DMS153 (cell line): ENCODE results near the gene IFITM10.

ENCODE experiments used
- DNase-seq: peaks from one replicate; lab custom pipeline; 2025; lab: John Stamatoyannopoulos, UW

The IFITM10 gene

DNA sequence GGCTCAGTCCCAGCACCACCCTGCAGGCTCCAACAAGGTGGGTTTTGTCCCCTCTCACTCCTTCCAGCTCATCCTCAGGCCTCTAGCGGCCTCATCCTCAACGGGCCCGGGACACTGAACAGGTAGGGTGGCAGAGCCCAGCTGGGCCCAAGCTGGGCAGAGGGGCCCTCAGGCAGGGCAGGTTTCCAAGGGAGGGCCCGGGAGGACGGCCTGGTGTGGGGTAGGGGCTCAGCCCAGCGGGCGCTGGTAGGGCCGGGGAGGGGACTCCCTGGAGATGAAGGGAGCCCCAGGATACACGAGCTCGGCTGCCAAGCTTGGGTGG is 2.5 kb upstream of the IFITM10 start:
- DNase-seq: no peak

DNA sequence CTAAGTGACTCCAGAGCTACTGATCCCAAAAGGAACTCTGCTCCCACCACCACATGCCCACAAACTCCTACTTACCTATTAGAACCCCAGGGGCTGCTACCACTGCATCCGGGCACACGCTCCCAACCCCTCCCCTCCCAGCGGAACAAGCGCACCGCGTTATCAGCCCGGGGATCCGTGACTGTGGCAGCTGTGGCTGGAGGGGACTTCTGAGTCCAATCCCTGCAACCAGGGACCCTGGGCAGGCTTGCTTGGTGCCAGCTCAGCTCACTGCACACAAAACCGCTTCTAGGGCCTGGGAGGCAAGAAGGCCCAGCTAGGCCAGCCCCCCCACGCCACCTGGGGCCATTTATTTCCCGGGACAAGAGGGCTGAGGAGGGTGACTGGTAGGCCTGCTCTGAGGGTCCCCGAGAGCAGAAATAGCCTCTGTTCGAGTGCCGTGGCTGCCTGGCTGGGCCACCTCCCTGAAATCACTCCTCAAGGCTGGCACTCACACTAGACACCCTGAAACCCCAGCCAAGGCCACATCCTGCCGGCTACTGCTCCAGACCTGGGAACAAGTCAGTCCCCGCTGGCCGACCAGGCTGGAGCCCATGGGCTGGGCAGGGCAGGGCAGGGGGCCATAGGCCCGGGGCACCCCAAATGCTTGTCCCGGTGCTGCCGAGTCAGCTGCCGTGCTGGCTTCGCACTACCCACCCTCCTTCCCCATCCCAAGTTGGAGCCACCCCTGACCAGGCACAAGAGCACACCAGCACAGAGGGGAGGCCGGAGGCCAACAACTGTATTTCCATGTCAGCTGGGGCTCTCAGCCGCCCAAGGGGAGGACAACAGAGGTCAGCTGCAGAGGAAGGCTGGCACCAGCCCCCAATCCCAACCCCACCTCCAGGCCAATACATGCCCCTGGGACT is 1.9 kb upstream of the IFITM10 start:
- DNase-seq: no peak

DNA sequence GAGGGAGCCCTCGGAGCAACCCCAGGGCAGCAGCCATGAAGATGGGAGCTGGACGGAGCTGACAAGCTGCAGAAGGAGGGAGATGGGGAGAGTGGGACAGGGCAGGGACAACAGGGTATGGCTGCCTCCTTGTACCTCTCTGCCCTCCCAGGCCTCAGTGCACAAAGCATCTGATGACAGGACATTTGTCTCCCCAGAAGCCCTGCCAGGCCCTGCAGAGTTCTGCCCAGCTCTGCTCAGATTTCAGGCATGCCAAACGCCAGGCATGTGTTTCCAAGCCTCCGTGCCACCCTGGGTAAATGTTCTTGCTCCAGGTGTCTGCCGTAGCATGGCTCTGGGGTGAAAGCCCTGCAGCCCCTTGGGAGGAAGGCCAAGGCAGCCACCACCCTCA is 1.1 kb upstream of the IFITM10 start:
- DNase-seq: no peak

DNA sequence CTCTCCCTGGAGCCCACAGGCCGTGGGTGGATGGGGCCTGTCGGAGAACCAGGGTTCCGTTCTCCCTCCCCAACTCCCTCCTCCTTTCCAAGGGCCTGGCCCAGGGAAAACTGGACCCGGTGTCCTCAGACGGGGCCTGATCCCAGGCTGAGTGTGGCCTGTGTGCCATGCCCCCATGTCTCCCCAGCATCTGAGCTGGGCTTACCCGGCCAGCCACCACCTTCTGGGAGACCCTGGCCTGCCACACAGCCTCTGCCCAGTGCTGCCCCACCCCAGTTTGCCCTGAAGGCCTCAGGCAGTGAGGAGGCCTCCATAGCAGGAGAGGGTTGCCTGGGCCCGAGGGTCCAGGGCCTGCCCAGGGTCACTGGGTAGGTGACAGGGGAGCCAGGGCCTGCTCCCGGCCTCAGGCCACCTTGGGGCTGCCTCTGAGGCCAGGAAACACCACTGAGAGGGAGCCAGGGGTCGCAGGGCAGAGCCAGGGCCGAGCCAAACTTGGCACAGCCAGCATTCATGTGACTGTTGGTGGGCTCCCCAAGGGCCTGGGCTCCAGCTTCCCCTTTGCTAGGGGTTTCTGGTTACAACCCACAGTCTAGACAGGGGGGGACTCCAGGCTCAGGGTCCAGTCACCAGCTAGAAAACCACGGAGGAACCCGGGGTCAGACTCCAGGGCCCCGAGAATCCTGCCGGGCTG is 590 bp upstream of the IFITM10 start:
- DNase-seq: no peak

DNA sequence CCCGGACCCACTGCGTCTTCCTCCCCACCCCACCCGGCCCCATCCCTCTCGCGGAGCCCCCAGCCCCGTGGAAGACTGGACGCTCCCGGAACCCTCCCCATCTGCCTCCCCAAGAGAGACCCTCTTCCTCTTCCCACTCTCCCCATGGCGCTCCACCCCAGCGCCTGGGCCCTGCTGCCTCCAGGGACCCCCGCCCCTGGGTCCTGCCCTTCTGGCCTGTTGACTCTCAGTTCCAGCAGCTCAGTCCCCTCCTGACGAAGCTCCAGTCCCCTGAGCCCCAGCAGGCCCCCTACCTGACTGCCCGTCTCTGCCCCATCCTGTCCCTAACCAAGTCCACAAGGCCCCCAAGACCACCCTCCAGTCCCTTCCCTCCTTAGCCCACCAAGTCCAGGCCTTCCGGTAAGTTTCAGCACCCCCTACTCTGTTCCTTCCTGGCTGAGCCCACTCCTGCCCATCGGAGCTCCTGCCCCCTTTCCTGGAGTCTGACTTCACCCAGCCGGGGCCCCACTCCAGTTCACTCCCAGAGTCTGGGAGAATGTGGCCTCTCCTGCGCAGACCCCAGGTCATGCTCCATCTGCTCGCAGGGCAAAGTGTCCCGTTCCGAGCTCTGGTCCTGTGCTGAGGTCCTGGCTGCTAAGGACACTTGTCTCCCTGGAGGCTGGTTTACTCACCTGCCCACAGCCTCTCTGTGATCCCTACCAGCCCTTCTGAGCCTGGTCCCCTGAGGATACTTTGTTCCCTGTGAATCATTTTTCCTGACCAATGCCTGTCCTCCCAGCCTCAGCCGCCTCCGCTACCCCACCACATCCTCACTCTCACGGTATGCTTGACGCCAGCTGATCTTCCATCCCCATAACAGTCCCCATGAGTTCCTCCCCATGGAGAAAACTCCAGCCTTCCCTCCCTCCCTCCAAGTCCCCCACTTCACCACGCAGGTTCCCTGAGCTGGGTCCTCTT is 722 bp downstream of the IFITM10 start:
- peak; percentile 43 for DNase-seq

DNA sequence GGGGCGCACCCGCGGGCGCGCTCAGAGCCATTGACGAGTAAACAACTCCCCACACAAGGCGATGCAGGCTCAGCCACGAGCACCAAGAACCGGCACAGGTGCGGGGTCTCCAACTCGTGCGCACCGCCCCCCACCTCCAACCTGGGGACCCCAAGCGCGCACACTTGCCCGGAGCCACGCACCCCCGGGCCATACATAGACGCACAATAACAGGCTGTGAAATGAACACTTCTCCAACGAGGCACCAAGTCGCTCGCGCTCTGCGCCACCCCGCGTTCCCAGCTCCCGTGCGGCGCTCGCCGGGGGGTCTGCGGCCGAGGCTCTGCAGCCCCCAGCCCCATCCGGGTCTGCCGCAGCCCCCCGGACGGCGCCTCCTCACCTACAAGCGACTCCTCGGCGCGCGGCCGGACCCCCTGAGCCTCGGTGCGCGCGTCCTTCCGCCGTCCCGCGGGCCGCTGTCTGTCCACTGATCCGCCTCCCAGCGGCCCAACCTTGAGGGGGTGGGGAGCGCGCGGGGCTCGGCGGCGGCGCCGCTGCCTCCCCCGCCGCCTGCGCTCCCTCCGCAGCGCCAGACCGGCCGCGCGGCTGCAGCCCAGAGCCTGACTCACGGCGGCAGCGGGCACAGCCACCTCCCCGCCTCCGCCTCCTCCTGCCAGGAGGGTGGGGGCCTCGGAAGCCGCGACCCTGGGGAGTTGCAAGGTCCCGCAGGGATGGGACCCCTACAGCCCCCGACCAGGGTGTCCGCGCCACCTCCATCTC is 1.6 kb downstream of the IFITM10 start:
- DNase-seq: no peak

DNA sequence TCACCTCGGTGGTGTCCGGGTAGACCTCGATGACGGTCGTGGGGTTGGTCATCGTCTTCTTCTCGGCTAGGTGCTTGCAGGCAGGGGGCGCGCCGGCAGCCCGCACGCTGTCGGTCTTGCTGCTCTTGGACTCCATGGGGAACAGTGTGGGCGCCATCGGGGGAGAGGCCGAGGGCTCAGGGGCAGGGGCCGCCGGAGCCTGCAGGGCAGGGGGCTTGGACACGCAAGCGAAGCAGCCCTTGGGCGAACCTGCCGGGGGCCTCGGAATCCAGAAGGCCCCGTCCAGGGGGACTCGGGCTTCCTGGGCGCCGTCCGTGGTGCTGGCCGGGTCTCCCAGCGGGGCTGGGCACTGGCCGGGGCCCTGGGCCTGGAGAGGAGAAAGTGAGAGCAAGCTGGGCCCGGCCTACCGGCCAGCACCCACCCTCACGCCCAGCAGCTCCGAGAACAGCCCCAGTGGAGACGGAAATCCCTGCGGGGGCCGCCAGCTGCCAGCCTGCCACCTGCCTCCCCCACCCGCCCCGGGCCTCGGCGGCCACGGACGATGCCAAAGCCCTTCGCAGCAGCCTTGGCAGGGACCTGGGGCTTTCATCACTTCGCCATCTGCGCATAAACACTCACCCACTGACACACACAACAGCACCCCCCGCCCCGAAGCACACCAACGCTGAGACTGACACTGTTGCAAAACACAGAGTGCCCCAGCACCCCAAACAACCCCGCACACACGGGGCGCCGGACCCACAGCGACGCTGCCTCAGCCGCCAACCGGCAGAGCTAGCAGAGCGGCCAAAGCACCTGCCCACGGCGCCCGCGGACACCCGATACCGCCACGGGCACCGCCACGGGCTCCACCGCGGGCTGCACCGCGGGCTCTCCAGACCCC is 2.4 kb downstream of the IFITM10 start:
- DNase-seq: no peak

DNA sequence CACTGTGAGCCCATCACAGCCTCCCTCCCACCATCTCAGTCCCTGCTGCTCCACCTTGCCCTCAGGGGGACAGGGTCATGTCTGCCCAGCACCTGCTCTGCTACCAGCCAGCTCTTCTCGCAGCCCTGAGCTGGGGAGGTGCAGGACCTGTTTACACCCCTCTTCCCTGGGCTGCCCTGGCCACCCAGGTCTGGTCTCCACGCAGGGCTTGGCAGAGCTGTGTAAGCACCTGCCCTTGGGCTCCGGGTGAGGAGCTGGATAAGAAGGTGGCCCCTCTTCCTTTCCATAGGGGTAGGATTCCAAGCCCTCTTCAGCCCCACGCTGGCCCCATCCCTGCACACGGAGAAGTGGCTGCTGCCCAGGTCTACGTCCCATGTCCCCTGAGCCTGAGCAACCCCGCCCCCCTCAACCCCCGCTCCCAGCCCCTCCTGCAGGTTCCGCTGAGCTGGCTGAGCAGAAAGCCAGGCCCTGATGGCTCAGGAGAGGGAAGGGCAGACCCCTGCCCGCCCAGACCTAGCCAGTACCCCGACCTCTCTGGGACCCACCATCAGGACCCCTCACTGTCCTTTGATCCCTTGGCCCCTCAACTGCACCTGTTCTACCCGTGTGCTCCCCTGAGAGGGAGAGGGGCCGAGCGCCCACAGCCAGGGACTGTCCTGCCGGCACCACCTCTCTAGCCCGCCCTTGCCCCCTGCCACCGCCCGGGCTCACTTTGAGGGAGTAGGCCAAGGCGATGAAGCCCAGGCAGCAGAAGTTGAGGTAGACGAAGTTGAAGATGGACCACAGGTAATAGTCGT is 3.2 kb downstream of the IFITM10 start:
- DNase-seq: no peak

DNA sequence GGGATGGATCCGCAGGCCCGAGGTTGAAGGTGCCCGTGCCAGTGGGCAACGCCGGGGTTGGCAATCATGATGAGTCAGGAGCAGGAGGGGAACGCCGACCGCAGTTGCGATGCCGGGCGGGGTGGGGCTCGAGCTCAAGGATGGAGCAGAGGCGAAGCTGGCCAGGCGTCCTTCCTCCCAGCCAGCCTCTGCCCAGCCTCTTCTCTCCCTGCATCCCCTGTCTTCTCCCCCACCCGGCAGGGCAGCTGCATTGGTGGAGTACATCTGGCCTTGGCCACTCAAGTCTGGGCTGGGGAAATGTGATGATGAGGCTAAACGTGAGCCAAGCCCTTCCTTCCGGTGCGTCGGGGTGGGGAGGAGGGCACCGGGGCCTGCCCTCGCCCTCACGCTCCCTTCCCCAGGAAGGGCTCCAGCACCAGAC is 3.9 kb downstream of the IFITM10 start:
- DNase-seq: no peak

DNA sequence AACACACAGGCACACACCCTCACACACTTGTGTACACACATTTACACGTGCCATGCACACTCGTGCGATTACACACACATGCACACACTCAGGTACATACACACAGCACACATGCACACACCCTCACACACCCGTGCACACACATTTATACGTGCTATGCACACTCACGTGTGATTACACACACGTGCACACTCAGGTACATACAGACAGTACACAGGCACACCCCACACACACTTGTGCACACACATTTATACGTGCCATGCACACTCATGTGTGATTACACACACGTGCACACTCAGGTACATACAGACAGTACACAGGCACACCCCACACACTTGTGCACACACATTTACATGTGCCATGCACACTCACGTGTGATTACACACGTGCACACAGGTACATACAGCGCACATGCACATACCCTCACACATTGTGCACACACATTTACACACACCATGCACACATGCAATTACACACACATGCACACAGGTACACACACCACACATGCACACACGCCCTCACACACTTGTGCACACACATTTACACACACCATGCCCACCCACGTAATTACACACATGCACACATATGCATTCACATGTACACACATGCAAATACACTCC is 4.6 kb downstream of the IFITM10 start:
- DNase-seq: no peak

DNA sequence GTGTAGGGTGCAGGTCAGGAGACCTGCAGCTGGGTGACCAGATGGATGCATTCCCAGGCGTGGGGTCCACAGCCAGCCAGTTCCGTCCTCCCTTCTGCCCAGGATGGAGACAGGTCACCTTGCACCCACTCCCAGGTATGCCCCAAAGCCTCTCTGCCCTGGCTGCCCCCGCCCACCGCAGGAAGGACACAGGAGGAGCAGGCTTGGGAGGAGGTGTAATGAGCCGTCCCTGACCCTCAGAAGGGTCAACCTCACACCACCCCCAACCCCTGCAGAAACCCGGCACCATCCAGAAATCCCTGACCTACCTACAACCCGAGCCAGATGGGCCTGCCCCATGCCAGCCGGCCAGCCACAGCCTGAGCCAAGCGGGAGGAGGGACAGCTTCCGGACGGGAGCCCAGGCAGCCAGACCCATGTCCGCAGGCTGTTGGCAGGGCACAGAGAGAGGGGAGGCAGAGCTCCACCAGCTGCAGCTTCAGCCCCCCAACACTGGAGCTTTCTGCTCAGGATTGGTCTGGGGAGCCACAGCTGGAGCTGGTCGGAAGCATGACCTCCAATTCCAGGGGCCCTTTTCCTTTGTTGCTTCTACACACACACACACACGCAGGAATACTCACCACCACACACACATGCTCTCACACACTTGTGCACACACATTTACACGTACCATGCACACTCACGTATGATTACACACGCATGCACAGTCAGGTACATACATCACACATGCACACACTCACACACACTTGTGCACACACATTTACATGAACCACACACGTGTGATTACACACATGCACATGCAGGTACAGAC is 5.3 kb downstream of the IFITM10 start:
- DNase-seq: no peak

DNA sequence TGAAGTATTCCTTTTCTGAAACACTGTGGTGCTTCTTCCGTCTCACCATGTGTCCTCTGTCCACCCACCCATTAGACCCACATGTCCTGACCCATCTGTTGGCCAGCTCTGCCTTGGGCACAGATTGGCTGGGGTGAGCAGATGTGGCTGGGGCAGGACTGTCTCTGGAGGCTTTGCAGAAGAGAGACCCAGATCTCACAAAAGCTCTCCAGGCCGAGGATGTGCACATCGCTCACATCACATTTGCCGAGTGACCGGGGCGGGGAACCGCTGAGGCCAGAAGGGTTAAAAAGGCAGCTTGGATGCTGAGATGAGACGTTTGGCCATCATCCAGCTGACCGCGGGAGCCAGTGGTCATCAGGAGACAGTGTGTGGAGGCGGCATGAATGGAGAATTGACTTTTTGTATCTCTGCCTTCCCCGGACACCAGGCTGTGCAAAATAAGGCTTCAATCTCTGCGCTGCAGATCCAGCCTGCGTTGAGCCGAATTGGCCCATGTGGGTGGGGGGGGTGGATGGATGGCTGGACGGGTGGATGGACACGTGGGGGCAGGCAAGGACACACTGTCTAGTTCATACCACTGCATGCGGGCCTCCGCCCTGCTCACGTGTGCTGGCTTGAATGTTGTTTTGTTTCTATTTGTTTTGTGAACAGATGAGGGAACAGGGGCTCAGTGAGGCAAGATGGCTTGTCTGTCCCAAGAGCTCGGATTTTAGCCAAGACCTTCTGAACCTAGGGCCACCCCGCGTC is 6.1 kb downstream of the IFITM10 start:
- no peak for DNase-seq

DNA sequence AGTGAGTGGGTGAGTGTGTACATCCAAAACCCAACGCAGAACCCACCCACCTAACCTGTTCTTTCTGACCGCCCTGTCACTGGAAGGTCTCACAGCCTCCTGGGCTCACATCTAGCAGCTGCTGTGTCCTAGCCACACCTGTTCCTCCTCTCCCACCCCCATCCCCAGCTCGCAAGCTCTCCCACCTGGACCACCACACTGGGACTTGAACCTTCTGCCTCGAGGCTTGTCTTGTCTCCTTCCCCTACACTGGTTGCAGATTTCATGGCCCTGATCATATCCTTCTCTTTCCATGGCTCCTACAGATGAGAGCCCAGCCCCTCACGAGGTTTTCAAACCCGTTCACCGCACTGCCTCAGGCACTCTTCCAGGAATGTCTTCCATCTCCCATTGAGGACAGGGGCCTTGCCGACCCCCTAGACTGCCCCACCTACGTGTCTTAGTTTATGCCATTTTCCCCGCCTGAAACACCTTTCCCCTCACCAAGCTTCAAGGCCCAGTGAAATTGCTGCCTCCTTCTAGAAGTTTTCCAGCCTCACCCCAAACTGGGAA is 6.7 kb downstream of the IFITM10 start:
- DNase-seq: no peak

DNA sequence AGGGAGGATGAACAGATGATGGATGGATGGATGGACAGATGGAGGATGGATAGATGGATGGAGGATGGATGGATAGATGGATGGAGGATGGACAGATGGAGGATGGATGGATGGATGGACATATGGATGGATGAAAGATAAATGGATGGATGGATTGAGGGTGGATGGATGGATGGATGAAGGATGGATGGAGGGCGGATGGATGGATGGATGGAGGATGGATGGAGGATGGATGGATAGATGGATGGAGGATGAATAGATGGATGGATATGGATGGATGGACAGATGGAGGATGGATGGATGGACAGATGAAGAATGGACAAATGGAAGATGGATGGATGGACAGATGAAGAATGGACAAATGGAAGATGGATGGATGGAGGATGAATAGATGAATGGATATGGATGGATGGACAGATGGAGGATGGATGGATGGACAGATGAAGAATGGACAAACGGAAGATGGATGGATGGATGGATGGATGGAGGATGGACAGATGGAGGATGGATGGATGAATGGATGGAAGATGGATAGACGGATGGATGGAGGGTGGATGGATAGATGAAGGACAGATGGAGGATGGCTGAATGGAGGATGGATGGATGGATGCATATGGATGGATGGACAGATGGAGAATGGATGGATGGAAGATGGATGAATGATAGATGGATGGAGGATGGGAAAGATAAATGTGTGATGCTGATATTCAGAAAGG is 7.4 kb downstream of the IFITM10 start:
- no peak for DNase-seq

DNA sequence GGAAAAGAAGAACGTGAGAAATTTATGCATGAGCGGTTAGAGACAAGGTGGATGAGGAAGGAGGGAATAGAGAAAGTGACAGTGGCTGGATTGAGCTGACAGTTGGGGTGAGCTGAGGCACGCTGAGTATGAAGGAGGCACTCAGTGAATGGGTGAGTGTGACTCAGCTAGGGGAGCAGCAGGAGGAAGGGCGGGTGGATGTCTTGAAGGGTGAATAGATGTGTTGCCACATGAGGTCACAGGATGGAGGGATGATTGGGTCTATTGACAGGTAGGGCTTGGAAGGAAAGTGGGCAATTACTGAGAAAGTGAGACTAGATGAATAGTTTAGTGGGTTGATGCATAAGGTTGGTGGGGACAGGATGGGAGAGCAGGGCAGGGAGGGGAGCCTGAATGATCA is 8.0 kb downstream of the IFITM10 start:
- no peak for DNase-seq

DNA sequence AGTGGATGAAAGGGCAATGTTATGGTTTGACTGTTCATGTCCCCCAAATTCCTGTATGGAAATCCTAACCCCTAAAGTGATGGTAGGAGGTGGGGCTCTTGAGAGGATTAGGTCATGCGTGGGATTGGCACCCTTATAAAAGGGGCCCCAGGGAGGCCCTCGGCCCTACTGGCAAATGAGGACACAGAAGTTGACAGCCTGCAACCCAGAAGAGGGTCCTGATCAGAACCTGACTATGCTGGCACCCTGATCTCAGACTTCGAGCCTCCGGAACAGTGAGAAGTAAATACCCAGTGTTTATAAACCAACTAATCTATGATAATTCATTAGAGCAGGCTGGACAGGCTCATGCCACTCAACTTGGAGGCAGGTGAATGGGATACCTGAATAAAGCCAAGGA is 8.7 kb downstream of the IFITM10 start:
- no peak for DNase-seq
